T47D (cell line): ENCODE results near the gene SPINDOC.
A peak's percentile ranks its signal among the peaks of the same experiment; 100 is the strongest.
"Not testable (repeated sequence)": the region's sequence is repeated elsewhere in the genome, so short reads cannot be mapped to it uniquely, and the experiment has no call there.

Experiments used
- DNase-seq, 2 experiments: peaks; one replicate each; pipeline versions ENCODE4 v3.0.0 to v3.0.0-alpha.2; 2011 to 2012; ENCODE audit warnings: low read depth in 1 of 2, low spot score in 1 of 2
- JUND ChIP-seq: IDR thresholded peaks from 2 replicates; pipeline ENCODE4 v1.6.1; 2012; ENCODE audit warnings: low read depth
- in situ Hi-C: cut with HindIII; loops from 2 replicates; pipeline ENCODE4 v1.10.0; 2016; ENCODE audit warnings: low sequenced_read_pairs, low pct_unique_long_range_greater_than_20kb

SPINDOC gene

GRCh38 chr11:63800921-63801320 is 12.3 kb upstream of the SPINDOC start:
- no peak for TF ChIP-seq JUND

GRCh38 chr11:63802637-63803414 is 10.4 kb upstream of the SPINDOC start:
- TF ChIP-seq JUND = no peak
- in situ Hi-C loops = no loop called here
- no peak for DNase-seq

More at GRCh38 chr11:63800921-63801320, 12.3 kb upstream of the SPINDOC start:
- no peak for DNase-seq
- in situ Hi-C loops = no loop called here

- DNase-seq = peak; percentile 56 to 86
- TF ChIP-seq JUND = no peak
- in situ Hi-C loops = no loop called here
These were observed 9.0 kb upstream of the SPINDOC start for GRCh38 chr11:63804259-63804658.

- in situ Hi-C loops = no loop called here
- DNase-seq = no peak
- TF ChIP-seq JUND = no peak
These were observed 7.3 kb upstream of the SPINDOC start for GRCh38 chr11:63805844-63806415.

GRCh38 chr11:63810383-63810782 is 2.9 kb upstream of the SPINDOC start:
- in situ Hi-C loops, DNase-seq: not testable (repeated sequence)

GRCh38 chr11:63811522-63811921 is 1.7 kb upstream of the SPINDOC start:
- in situ Hi-C loops = no loop called here
- no peak for TF ChIP-seq JUND
- no peak for DNase-seq

GRCh38 chr11:63813563-63814382 is 517 bp downstream of the SPINDOC start:
- peak; percentile 52 to 63 for DNase-seq
- in situ Hi-C loops = no loop called here
- TF ChIP-seq JUND = no peak

- DNase-seq = no peak
These were observed 1.1 kb downstream of the SPINDOC start for GRCh38 chr11:63814383-63814736.

GRCh38 chr11:63816166-63816565 is 2.9 kb downstream of the SPINDOC start:
- in situ Hi-C loops = no loop called here
- no peak for TF ChIP-seq JUND
- no peak for DNase-seq

More at GRCh38 chr11:63814383-63814736, 1.1 kb downstream of the SPINDOC start:
- in situ Hi-C loops = no loop called here
- TF ChIP-seq JUND = no peak

- in situ Hi-C loops = no loop called here
- TF ChIP-seq JUND = no peak
- DNase-seq = no peak
These were observed 3.5 kb downstream of the SPINDOC start for GRCh38 chr11:63816732-63817131.

- DNase-seq = no peak
- in situ Hi-C loops = no loop called here
- no peak for TF ChIP-seq JUND
These were observed 4.7 kb downstream of the SPINDOC start for GRCh38 chr11:63817758-63818498.

- in situ Hi-C loops = no loop called here
- no peak for DNase-seq
- TF ChIP-seq JUND = no peak
These were observed 5.4 kb downstream of the SPINDOC start for GRCh38 chr11:63818609-63819008.

- no peak for DNase-seq
- in situ Hi-C loops = no loop called here
- TF ChIP-seq JUND = no peak
These were observed 8.2 kb downstream of the SPINDOC start for GRCh38 chr11:63821411-63821810.
